NT2/D1 (cell line): ENCODE results near the gene SLIT1.

Source experiments
- SUZ12 ChIP-seq: IDR thresholded peaks from 2 replicates; pipeline ENCODE4 v1.6.1; 2011; ENCODE audit not compliant: insufficient read length, insufficient read depth; ENCODE audit errors: extremely low read depth
- ZNF274 ChIP-seq: IDR thresholded peaks from 2 replicates; pipeline ENCODE4 v1.6.1; 2011; ENCODE audit warnings: mild to moderate bottlenecking, low read depth, low read length

GRCh38 chr10:97159646-97160305 is 26.0 kb downstream of the SLIT1 start:
- TF ChIP-seq ZNF274 (no peak), SUZ12 (no peak)
